Keratinocyte (primary cell): ENCODE data around the gene RTN3.

ENCODE experiments used
- CTCF ChIP-seq, 3 experiments: IDR thresholded peaks in 1 of 3; conservative IDR thresholded peaks in 1 of 3; optimal IDR thresholded peaks in 1 of 3; 2 replicates in 2 of 3; 3 replicates in 1 of 3; pipeline versions ENCODE3 to v1.5.1; 2011; ENCODE audit warnings: low read length in 3 of 3, mild to moderate bottlenecking in 3 of 3, moderate library complexity in 2 of 3, control low read depth in 1 of 3, inconsistent platforms in 1 of 3; ENCODE audit not compliant: insufficient read depth in 2 of 3; ENCODE audit errors: extremely low read depth in 1 of 3
- EZH2 ChIP-seq: IDR thresholded peaks from one replicate; pipeline ENCODE4 v1.6.1; 2012; ENCODE audit warnings: inconsistent platforms, mild to moderate bottlenecking, low read length, moderate library complexity

DNA sequence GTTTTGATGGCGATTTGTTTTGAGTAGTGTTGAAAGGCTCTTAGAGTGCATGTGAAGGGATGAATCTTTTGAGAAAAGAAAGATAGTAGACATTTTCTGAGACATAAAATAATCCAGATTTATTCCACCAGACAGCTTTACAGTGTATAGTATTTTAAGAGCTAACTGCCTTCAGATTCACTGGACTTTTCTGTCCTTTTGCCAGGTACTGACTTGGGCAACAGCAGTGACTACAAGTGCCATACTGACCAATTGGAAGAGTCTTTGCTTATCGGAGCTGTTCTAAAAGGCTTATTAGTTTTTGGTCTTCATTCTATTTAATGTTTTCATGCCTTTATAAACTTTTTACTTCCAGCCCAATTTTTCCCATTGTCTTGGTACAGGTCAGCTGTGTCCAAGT lies 32.5 kb downstream of the RTN3 start:
- no peak for TF ChIP-seq CTCF (optimal IDR thresholded peaks at IDR 0.05 in 1 of 3, IDR thresholded peaks at IDR 0.05 in 1 of 3, conservative IDR thresholded peaks at IDR 0.05 in 1 of 3; ENCODE audit: extremely low read depth in 1 of 3, insufficient read depth in 2 of 3, low read length in 3 of 3)
- no peak for TF ChIP-seq EZH2
